Mesendoderm (in vitro differentiated cells): Measurements from ENCODE around the gene RPS26.
"Not testable (repeated sequence)": the region's sequence is repeated elsewhere in the genome, so short reads cannot be mapped to it uniquely, and the experiment has no call there.

ENCODE experiments used
- DNase-seq: peaks from one replicate; pipeline ENCODE4 v3.0.0; 2013
- H2AK5ac ChIP-seq: 2 replicates; pipeline ENCODE4 v1.6.1; 2013; ENCODE audit warnings: low read length, inconsistent platforms
- H2BK120ac ChIP-seq: 2 replicates; pipeline ENCODE4 v1.6.1; 2013; ENCODE audit warnings: low read depth, mild to moderate bottlenecking, low read length, moderate library complexity, mixed read lengths
- H2BK15ac ChIP-seq: replicated peaks from 2 replicates; pipeline ENCODE4 v1.6.1; 2013; ENCODE audit warnings: low read depth, mild to moderate bottlenecking, moderate library complexity
- H2BK5ac ChIP-seq: 2 replicates; pipeline ENCODE4 v1.6.1; 2013; ENCODE audit warnings: low read length, inconsistent platforms
- H3K18ac ChIP-seq: 2 replicates; pipeline ENCODE4 v1.6.1; 2013; ENCODE audit warnings: mild to moderate bottlenecking, low read length, mixed read lengths
- H3K23ac ChIP-seq: one replicate; pipeline ENCODE4 v1.6.1; 2013; ENCODE audit warnings: low read length
- H3K27ac ChIP-seq: 2 replicates; pipeline ENCODE4 v1.5.1; 2013; ENCODE audit warnings: low read depth, mild to moderate bottlenecking, inconsistent platforms, low read length, moderate library complexity
- H3K27me3 ChIP-seq: 2 replicates; pipeline ENCODE4 v1.6.1; 2013; ENCODE audit warnings: low read length, control low read depth, mild to moderate bottlenecking, inconsistent platforms; ENCODE audit not compliant: insufficient read depth, poor library complexity
- H3K36me3 ChIP-seq: 2 replicates; pipeline ENCODE4 v1.6.1; 2013; ENCODE audit warnings: low read length, inconsistent platforms; ENCODE audit not compliant: control insufficient read depth, insufficient read depth
- H3K4ac ChIP-seq: one replicate; pipeline ENCODE4 v1.6.1; 2013; ENCODE audit warnings: low read depth, mild to moderate bottlenecking, low read length, moderate library complexity
- H3K4me1 ChIP-seq: 2 replicates; pipeline ENCODE4 v1.6.1; 2013; ENCODE audit warnings: low read depth, low read length, inconsistent platforms; ENCODE audit not compliant: control insufficient read depth
- H3K4me2 ChIP-seq: 2 replicates; pipeline ENCODE4 v1.6.1; 2013; ENCODE audit warnings: low read length
- H3K4me3 ChIP-seq: 2 replicates; pipeline ENCODE4 v1.5.1; 2013; ENCODE audit warnings: mild to moderate bottlenecking, low read length
- H3K56ac ChIP-seq: one replicate; pipeline ENCODE4 v1.6.1; 2013; ENCODE audit warnings: low read length
- H3K79me1 ChIP-seq: 2 replicates; pipeline ENCODE4 v1.6.1; 2013; ENCODE audit warnings: low read length, inconsistent platforms
- H3K79me2 ChIP-seq: 2 replicates; pipeline ENCODE4 v1.6.1; 2013; ENCODE audit warnings: mild to moderate bottlenecking, low read length; ENCODE audit not compliant: control insufficient read depth, insufficient read depth
- H3K9ac ChIP-seq: 2 replicates; pipeline ENCODE4 v1.6.1; 2013; ENCODE audit warnings: low read length, inconsistent platforms
- H4K5ac ChIP-seq: one replicate; pipeline ENCODE4 v1.6.1; 2013; ENCODE audit warnings: low read length
- H4K8ac ChIP-seq: one replicate; pipeline ENCODE4 v1.6.1; 2013; ENCODE audit warnings: low read depth, mild to moderate bottlenecking, control low read depth, low read length, moderate library complexity
- WGBS: extraction: QIAGEN DNeasy Blood & Tissue Kit; methylation state at CpG from one replicate; pipeline ENCODE4 v1.1.7; 2013; ENCODE audit warnings: low lambda C conversion rate, missing lambda C conversion rate; ENCODE audit not compliant: insufficient coverage; ENCODE audit errors: extremely low coverage; 5-methylcytosine and 5-hydroxymethylcytosine counted together

Gene RPS26

GRCh38 chr12:56046027-56046780, 4.5 kb downstream of the RPS26 start:
- H3K4ac ChIP-seq = no peak overlapping the region
- no peak overlapping the region for H3K27ac ChIP-seq
- WGBS = no CpG with 5 or more reads among the region's 9 CpGs
- peaks cover 1% of the 10 kb centered on the region for H3K79me1 ChIP-seq
- H3K4me3 ChIP-seq = no peak overlapping the region
- H4K8ac ChIP-seq = no peak overlapping the region
- no peak for DNase-seq
- no peaks in the 10 kb centered on the region for H3K4me1 ChIP-seq
- no peak overlapping the region for H2BK5ac ChIP-seq
- no peak overlapping the region for H4K5ac ChIP-seq
- H3K79me2 ChIP-seq = peaks cover 16% of the 10 kb centered on the region
- H2BK15ac ChIP-seq = no peak overlapping the region
- no peak overlapping the region for H3K18ac ChIP-seq
- no peak overlapping the region for H3K23ac ChIP-seq
- H3K36me3 ChIP-seq = peaks cover 4% of the 10 kb centered on the region
- no peak overlapping the region for H2AK5ac ChIP-seq
- no peak overlapping the region for H2BK120ac ChIP-seq
- no peak overlapping the region for H3K56ac ChIP-seq
- H3K4me2 ChIP-seq = no peak overlapping the region
- H3K27me3 ChIP-seq = no peaks in the 10 kb centered on the region
- no peak overlapping the region for H3K9ac ChIP-seq

DNA sequence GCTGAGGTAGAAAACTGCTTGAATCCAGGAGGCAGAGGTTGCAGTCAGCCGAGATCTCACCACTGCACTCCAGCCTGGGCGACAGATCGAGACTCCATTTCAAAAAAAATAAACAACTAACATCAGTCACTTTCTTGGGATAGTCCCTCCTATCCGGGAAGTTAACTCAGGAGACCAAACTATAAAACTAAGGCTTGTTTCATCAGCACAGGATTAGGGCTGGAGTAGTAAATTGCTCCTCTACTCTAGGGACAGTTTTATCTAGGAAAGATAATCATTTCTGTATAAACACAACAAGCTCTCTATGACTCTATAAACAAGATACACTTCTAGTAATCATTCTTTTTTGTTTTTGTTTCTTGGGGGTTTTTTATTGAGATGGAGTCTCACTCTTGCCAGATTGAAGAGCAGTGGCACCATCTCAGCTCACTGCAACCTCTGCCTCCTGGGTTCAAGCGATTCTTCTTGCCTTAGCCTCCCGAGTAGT, 11.7 kb downstream of the RPS26 start:
- H4K5ac ChIP-seq = no peak overlapping the region
- H3K79me2 ChIP-seq = no peaks in the 10 kb centered on the region
- no peak overlapping the region for H3K4ac ChIP-seq
- H3K23ac ChIP-seq = no peak overlapping the region
- no peaks in the 10 kb centered on the region for H3K79me1 ChIP-seq
- no peak overlapping the region for H3K27ac ChIP-seq
- no CpG with 5 or more reads among the region's 6 CpGs for WGBS
- no peaks in the 10 kb centered on the region for H3K27me3 ChIP-seq
- DNase-seq = no peak
- H3K56ac ChIP-seq = no peak overlapping the region
- no peak overlapping the region for H3K4me2 ChIP-seq
- H2BK5ac ChIP-seq = no peak overlapping the region
- H2BK120ac ChIP-seq = no peak overlapping the region
- no peak overlapping the region for H3K18ac ChIP-seq
- no peak overlapping the region for H3K9ac ChIP-seq
- no peak overlapping the region for H2AK5ac ChIP-seq
- no peaks in the 10 kb centered on the region for H3K4me1 ChIP-seq
- no peak overlapping the region for H3K4me3 ChIP-seq
- no peaks in the 10 kb centered on the region for H3K36me3 ChIP-seq
- H2BK15ac ChIP-seq = no peak overlapping the region
- H4K8ac ChIP-seq = no peak overlapping the region

DNA sequence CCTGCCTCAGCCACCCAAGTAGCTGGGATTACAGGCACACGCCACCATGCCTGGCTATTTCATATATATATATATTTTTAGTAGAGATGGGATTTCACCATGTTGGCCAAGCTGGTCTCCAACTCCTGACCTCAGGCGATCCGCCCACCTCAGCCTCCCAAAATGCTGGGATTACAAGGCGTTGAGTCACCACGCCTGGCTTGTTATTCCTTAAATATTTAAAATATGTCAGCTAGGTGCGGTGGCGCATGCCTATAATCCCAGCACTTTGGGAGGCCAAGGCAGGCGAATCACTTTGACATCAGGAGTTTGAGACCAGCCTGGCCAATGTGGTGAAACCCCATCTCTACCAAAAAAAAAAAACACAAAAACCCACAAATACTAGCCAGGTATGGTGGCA, 18.2 kb downstream of the RPS26 start:
- H2BK5ac ChIP-seq, H3K23ac ChIP-seq, H3K27me3 ChIP-seq, H4K8ac ChIP-seq, H3K79me1 ChIP-seq, H2BK120ac ChIP-seq, H3K36me3 ChIP-seq, H2BK15ac ChIP-seq, H3K4me2 ChIP-seq, H4K5ac ChIP-seq, H3K18ac ChIP-seq, H3K27ac ChIP-seq, H3K4me1 ChIP-seq, H3K4ac ChIP-seq, H2AK5ac ChIP-seq, H3K56ac ChIP-seq, H3K9ac ChIP-seq, H3K79me2 ChIP-seq, H3K4me3 ChIP-seq: not testable (repeated sequence)
- peak; percentile 73 for DNase-seq
- WGBS = no CpG with 5 or more reads among the region's 8 CpGs

GRCh38 chr12:56061982-56062381, 20.3 kb downstream of the RPS26 start:
- Histone ChIP-seq H3K27ac (no peak overlapping the region), H3K4me2 (no peak overlapping the region), H2AK5ac (no peak overlapping the region), H3K79me1 (no peaks in the 10 kb centered on the region), H3K4me3 (no peak overlapping the region), H3K4ac (no peak overlapping the region), H3K36me3 (no peaks in the 10 kb centered on the region), H3K79me2 (no peaks in the 10 kb centered on the region), H4K8ac (no peak overlapping the region), H2BK15ac (no peak overlapping the region), H3K9ac (no peak overlapping the region), H3K4me1 (no peaks in the 10 kb centered on the region), H3K18ac (no peak overlapping the region), H4K5ac (no peak overlapping the region), H2BK5ac (no peak overlapping the region), H3K23ac (no peak overlapping the region), H3K27me3 (no peaks in the 10 kb centered on the region), H3K56ac (no peak overlapping the region), H2BK120ac (no peak overlapping the region)
- WGBS = no CpG with 5 or more reads among the region's 5 CpGs
- DNase-seq = no peak

GRCh38 chr12:56062996-56063395, 21.3 kb downstream of the RPS26 start:
- H3K56ac ChIP-seq = no peak overlapping the region
- H3K18ac ChIP-seq = no peak overlapping the region
- no peak overlapping the region for H3K4ac ChIP-seq
- H2BK5ac ChIP-seq = no peak overlapping the region
- no peak overlapping the region for H3K4me3 ChIP-seq
- no peaks in the 10 kb centered on the region for H3K4me1 ChIP-seq
- no peak overlapping the region for H2BK120ac ChIP-seq
- no peak overlapping the region for H4K8ac ChIP-seq
- H3K9ac ChIP-seq = no peak overlapping the region
- H3K36me3 ChIP-seq = no peaks in the 10 kb centered on the region
- no peak overlapping the region for H3K23ac ChIP-seq
- H2AK5ac ChIP-seq = no peak overlapping the region
- H3K79me1 ChIP-seq = no peaks in the 10 kb centered on the region
- no peaks in the 10 kb centered on the region for H3K27me3 ChIP-seq
- DNase-seq = no peak
- H2BK15ac ChIP-seq = no peak overlapping the region
- H3K27ac ChIP-seq = no peak overlapping the region
- H3K4me2 ChIP-seq = no peak overlapping the region
- H4K5ac ChIP-seq = no peak overlapping the region
- H3K79me2 ChIP-seq = no peaks in the 10 kb centered on the region

GRCh38 chr12:56071648-56072047, 29.9 kb downstream of the RPS26 start:
- Histone ChIP-seq H4K5ac (no peak overlapping the region), H3K4me3 (no peak overlapping the region), H2BK120ac (no peak overlapping the region), H3K36me3 (no peaks in the 10 kb centered on the region), H3K56ac (no peak overlapping the region), H2AK5ac (no peak overlapping the region), H3K23ac (no peak overlapping the region), H4K8ac (no peak overlapping the region), H3K79me2 (no peaks in the 10 kb centered on the region), H3K27ac (no peak overlapping the region), H2BK5ac (no peak overlapping the region), H3K4me1 (no peaks in the 10 kb centered on the region), H3K27me3 (no peaks in the 10 kb centered on the region), H3K18ac (no peak overlapping the region), H3K4ac (no peak overlapping the region), H2BK15ac (no peak overlapping the region), H3K9ac (no peak overlapping the region), H3K4me2 (no peak overlapping the region), H3K79me1 (no peaks in the 10 kb centered on the region)
- WGBS = no CpG with 5 or more reads among the region's 4 CpGs
- DNase-seq = no peak
